ENCODE results near the gene CFAP210. TPM values are rescaled to one million over a fixed set of nuclear protein-coding genes. Genes with fewer than 3 reads are reported as not detected.

The CFAP210 gene
- total RNA-seq, 1 donor from 2014 or later = 0.32 TPM

DNA sequence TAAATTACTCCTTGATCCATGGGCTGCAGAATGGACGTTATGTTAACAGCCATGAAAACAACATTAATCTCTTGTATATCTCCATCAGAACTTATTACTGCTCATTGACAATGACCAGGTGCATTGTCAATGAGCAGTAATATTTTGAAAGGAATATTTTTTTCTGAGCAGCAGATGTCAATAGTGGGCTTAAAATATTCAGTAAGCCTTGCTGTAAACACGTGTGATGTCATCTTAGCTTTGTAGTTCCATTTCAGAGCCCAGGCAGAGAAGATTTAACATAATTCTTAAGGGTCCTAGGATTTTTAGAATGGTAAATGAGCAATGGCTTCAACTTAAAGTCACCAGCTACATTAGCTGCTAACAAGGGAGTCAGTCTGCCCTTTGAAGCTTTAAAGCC is 26.6 kb downstream of the CFAP210 start:
- Mint-ChIP-seq H3K4me1 (ENCODE audit: low read depth, unreplicated experiment) (no peaks in the 10 kb centered on the region), H3K27ac (ENCODE audit: unreplicated experiment) (no peak overlapping the region), H3K9me3 (ENCODE audit: unreplicated experiment) (peaks cover 2% of the 10 kb centered on the region), H3K4me3 (ENCODE audit: unreplicated experiment) (no peak overlapping the region), H3K27me3 (ENCODE audit: unreplicated experiment) (peaks cover 2% of the 10 kb centered on the region), H3K36me3 (ENCODE audit: unreplicated experiment) (no peaks in the 10 kb centered on the region)
- no peak for DNase-seq
- TF ChIP-seq, protein P1, sequence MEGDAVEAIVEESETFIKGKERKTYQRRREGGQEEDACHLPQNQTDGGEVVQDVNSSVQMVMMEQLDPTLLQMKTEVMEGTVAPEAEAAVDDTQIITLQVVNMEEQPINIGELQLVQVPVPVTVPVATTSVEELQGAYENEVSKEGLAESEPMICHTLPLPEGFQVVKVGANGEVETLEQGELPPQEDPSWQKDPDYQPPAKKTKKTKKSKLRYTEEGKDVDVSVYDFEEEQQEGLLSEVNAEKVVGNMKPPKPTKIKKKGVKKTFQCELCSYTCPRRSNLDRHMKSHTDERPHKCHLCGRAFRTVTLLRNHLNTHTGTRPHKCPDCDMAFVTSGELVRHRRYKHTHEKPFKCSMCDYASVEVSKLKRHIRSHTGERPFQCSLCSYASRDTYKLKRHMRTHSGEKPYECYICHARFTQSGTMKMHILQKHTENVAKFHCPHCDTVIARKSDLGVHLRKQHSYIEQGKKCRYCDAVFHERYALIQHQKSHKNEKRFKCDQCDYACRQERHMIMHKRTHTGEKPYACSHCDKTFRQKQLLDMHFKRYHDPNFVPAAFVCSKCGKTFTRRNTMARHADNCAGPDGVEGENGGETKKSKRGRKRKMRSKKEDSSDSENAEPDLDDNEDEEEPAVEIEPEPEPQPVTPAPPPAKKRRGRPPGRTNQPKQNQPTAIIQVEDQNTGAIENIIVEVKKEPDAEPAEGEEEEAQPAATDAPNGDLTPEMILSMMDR (IDR thresholded peaks at IDR 0.05; ENCODE audit: partially characterized antibody, unreplicated experiment) = no peak

DNA sequence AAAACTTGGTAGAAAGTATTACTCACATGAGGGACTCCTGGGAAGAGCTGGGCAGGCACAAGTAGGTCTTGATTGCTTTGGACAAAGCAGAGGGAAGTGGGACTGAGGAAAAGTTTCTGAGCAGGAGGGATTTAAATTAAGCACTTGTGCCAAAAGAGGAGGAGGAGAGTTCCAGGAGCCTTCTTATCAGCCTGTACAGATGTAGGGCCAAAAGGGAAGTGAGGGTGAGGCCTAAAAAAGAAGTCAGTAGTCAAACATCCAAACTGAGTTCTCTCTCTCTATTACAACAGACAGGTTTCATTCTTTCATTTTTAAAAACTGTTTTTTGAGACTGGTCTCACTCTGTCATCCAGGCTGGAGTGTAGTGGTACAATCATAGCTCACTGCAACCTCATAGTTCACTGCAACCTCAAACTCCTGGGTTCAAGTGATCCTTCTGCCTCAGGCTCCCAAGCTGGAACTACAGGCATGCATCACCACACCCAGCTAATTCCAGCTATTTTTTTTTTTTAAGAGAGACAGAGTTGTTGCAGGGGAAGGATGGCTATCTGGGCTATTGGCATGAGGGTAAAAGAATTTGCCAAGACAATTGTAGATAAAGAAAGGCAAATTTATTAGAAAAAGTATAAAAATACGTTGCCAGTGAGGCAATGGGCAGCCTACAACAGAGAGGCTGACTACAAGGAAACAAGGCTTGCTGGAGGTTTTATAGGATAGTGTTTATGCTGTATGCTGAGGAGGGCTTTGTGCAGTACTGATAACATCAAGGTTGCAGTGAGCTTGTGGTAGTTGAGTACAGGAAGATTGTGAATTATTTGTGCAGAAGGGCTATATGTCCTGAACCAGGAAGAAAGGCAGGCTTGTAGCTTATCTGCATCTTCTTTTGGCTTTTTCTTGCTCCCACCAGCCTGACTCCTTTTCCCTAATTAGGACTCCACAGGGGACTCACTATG is 29.0 kb downstream of the CFAP210 start:
- Mint-ChIP-seq H3K27me3 (ENCODE audit: unreplicated experiment) (peaks cover 2% of the 10 kb centered on the region), H3K36me3 (ENCODE audit: unreplicated experiment) (no peaks in the 10 kb centered on the region), H3K9me3 (ENCODE audit: unreplicated experiment) (peaks cover 2% of the 10 kb centered on the region), H3K27ac (ENCODE audit: unreplicated experiment) (no peak overlapping the region), H3K4me3 (ENCODE audit: unreplicated experiment) (no peak overlapping the region), H3K4me1 (ENCODE audit: low read depth, unreplicated experiment) (peaks cover 2% of the 10 kb centered on the region)
- DNase-seq = no peak
- TF ChIP-seq, protein P1 (IDR thresholded peaks at IDR 0.05; ENCODE audit: partially characterized antibody, unreplicated experiment) = no peak

DNA sequence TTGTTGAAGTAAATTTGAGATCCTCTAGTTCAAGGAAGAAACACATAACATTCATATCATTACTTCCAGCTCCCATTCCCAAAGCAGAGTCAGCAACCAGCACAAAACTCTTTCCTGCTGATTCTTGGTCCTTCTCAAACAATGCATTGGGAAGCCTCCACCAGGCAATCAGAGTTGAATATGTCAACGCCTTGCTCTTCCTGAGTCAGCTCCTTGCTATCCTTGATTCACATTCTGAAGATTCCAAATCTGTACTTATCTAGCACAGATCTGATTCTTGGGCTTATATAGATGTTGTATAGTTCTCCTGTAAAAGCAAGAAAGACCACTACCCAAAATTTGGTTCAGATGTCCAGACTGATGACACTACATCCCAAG is 29.6 kb downstream of the CFAP210 start:
- Mint-ChIP-seq H3K36me3 (ENCODE audit: unreplicated experiment) (no peaks in the 10 kb centered on the region), H3K4me1 (ENCODE audit: low read depth, unreplicated experiment) (peaks cover 2% of the 10 kb centered on the region), H3K4me3 (ENCODE audit: unreplicated experiment) (no peak overlapping the region), H3K27ac (ENCODE audit: unreplicated experiment) (no peak overlapping the region), H3K9me3 (ENCODE audit: unreplicated experiment) (peaks cover 2% of the 10 kb centered on the region), H3K27me3 (ENCODE audit: unreplicated experiment) (peaks cover 2% of the 10 kb centered on the region)
- TF ChIP-seq, protein P1 (IDR thresholded peaks at IDR 0.05; ENCODE audit: partially characterized antibody, unreplicated experiment) = no peak
- DNase-seq = no peak

DNA sequence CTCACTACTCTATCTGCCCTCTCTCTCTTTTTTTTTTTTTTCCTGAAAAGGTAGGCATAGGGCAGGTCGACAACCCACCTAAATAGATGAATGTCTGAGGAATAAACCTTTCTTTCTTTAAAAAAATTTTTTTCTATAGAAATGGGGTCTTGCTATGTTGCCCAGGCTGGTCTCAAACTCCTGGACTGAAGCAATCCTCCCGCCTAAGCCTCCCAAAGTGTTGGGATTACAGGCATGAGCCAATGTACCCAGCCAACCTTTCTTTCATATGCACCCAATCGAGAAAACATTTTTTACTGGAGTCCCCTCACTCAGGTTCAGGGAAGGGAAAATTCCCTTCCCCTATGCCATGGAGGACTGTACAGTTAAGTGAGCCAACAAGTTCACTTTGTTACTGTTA is 31.0 kb downstream of the CFAP210 start:
- Mint-ChIP-seq H3K4me3 (ENCODE audit: unreplicated experiment) (no peak overlapping the region), H3K4me1 (ENCODE audit: low read depth, unreplicated experiment) (peaks cover 2% of the 10 kb centered on the region), H3K9me3 (ENCODE audit: unreplicated experiment) (peaks cover 4% of the 10 kb centered on the region), H3K27me3 (ENCODE audit: unreplicated experiment) (peaks cover 2% of the 10 kb centered on the region), H3K27ac (ENCODE audit: unreplicated experiment) (no peak overlapping the region), H3K36me3 (ENCODE audit: unreplicated experiment) (no peaks in the 10 kb centered on the region)
- TF ChIP-seq, protein P1 (IDR thresholded peaks at IDR 0.05; ENCODE audit: partially characterized antibody, unreplicated experiment) = no peak
- no peak for DNase-seq

DNA sequence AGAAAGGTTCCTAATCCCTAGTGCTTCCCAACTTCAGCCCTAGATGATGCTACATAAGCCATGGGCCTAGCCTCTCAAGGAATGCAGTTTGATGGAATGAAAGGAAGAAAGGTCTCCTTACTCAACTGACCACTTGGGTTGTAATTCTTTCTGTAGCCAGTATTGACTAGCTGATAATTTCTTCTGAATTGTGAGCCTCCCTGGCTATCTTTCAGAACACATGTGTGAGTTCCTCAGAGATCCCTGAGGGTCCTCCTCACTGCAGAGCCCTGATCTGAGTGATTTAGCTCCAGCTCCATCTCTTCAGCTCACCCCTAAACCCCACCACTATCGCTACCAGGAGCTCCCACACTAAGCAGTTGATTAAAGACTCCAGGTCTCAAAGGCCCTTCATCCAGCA is 31.5 kb downstream of the CFAP210 start:
- TF ChIP-seq, protein P1 (IDR thresholded peaks at IDR 0.05; ENCODE audit: partially characterized antibody, unreplicated experiment) = no peak

More for the DNA sequence above, 31.5 kb downstream of the CFAP210 start:
- Mint-ChIP-seq H3K4me1 (ENCODE audit: low read depth, unreplicated experiment) (peaks cover 2% of the 10 kb centered on the region), H3K36me3 (ENCODE audit: unreplicated experiment) (no peaks in the 10 kb centered on the region), H3K27me3 (ENCODE audit: unreplicated experiment) (peaks cover 2% of the 10 kb centered on the region), H3K27ac (ENCODE audit: unreplicated experiment) (no peak overlapping the region), H3K4me3 (ENCODE audit: unreplicated experiment) (no peak overlapping the region), H3K9me3 (ENCODE audit: unreplicated experiment) (peaks cover 4% of the 10 kb centered on the region)
- no peak for DNase-seq
